Vagina (tissue), 2 donors: ENCODE data around the gene SLC49A3. TPM values are rescaled to one million over a fixed set of nuclear protein-coding genes. Genes with fewer than 3 reads are reported as not detected.
A peak's percentile ranks its signal among the peaks of the same experiment; 100 is the strongest.

Experiments used
- DNase-seq, 2 donors: peaks; one replicate each; pipeline ENCODE4 v3.0.0-alpha.2; 2017; ENCODE audit errors: extremely low spot score in 2 of 2
- H3K27ac ChIP-seq: fragments of 200-600 bp; sonication (generic); one replicate; pipeline ENCODE4 v1.5.1; 2019
- H3K27me3 ChIP-seq: fragments of 200-600 bp; sonication (generic); one replicate; pipeline ENCODE4 v1.5.1; 2019
- H3K36me3 ChIP-seq, 2 donors: fragments of 200-600 bp; sonication (generic); one replicate each; pipeline ENCODE4 v1.5.1; 2017 to 2019
- H3K4me1 ChIP-seq: fragments of 200-600 bp; sonication (generic); one replicate; pipeline ENCODE4 v1.5.1; 2019
- H3K4me3 ChIP-seq, 2 donors: fragments of 200-600 bp; sonication (generic); 1 replicate in 1 of 2; 2 replicates in 1 of 2; pipeline ENCODE4 v1.5.1; 2016 to 2019
- H3K9me3 ChIP-seq: fragments of 200-600 bp; sonication (generic); one replicate; pipeline ENCODE4 v1.5.1; 2019
- CTCF ChIP-seq, 3 experiments: fragments of 450-650 bp in 2 of 3; fragments of 200-600 bp in 1 of 3; sonication (generic) in 1 of 3; IDR thresholded peaks; one replicate each; pipeline ENCODE4 v1.5.1; 2017 to 2019; ENCODE audit warnings: antibody characterized with exemption in 3 of 3, mild to moderate bottlenecking in 2 of 3, moderate library complexity in 2 of 3
- POLR2A ChIP-seq, 2 donors: fragments of 450-650 bp; IDR thresholded peaks; one replicate each; pipeline ENCODE4 v1.6.1; 2017; ENCODE audit warnings: antibody characterized with exemption in 2 of 2, mild to moderate bottlenecking in 2 of 2, moderate library complexity in 2 of 2
- POLR2AphosphoS5 ChIP-seq, 2 donors: sonication (generic); formaldehyde crosslinking; IDR thresholded peaks; one replicate each; pipeline ENCODE4 v1.9.0; 2017; ENCODE audit warnings: antibody characterized with exemption in 2 of 2, mild to moderate bottlenecking in 2 of 2, low read depth in 1 of 2; ENCODE audit not compliant: insufficient read depth in 1 of 2
- intact Hi-C: fragments of 100-400 bp; cut with DNase I; formaldehyde crosslinking; loops from one replicate; pipeline ENCODE4 v1.15.1; 2023
- total RNA-seq: library from RNA; depleted of rRNA; stranded (reverse); fragments of >200 nt; gene quantifications from one replicate; pipeline ENCODE4 v1.2.3, GENCODE V29; 2016

SLC49A3 gene
- total RNA-seq, 1 donor from 2014 or later, result 11.0 TPM

GRCh38 chr4:704971-705277 is 16.0 kb upstream of the SLC49A3 start:
- peaks cover 39% of the 10 kb centered on the region for H3K4me1 ChIP-seq
- H3K9me3 ChIP-seq, result no peaks in the 10 kb centered on the region
- H3K36me3 ChIP-seq, result no peaks in the 10 kb centered on the region
- H3K4me3 ChIP-seq, result peak overlapping the region; percentile 81 to 98
- intact Hi-C loops, result loop anchor here (2.0 kb wide), 1 partner anchor 30 kb away; the partner anchor contains the start of genes ATP5ME and MYL5
- H3K27ac ChIP-seq, result peak overlapping the region; percentile 90
- no peak for DNase-seq
- TF ChIP-seq POLR2AphosphoS5 (IDR thresholded peaks at IDR 0.05; ENCODE audit: insufficient read depth in 1 of 2, low read depth in 1 of 2) (no peak), CTCF (IDR thresholded peaks at IDR 0.05) (no peak), POLR2A (IDR thresholded peaks at IDR 0.05) (no peak)
- no peaks in the 10 kb centered on the region for H3K27me3 ChIP-seq

- H3K27me3 ChIP-seq, result no peaks in the 10 kb centered on the region
- intact Hi-C loops, result loop anchor here (2.0 kb wide), 1 partner anchor 30 kb away; the partner anchor contains the start of genes ATP5ME and MYL5
- TF ChIP-seq POLR2AphosphoS5 (IDR thresholded peaks at IDR 0.05; ENCODE audit: insufficient read depth in 1 of 2, low read depth in 1 of 2) (no peak), POLR2A (IDR thresholded peaks at IDR 0.05) (no peak), CTCF (IDR thresholded peaks at IDR 0.05) (no peak)
- no peak overlapping the region for H3K4me3 ChIP-seq
- H3K4me1 ChIP-seq, result peaks cover 33% of the 10 kb centered on the region
- no peaks in the 10 kb centered on the region for H3K36me3 ChIP-seq
- H3K27ac ChIP-seq, result no peak overlapping the region
- no peak for DNase-seq
- H3K9me3 ChIP-seq, result no peaks in the 10 kb centered on the region
These were observed 15.4 kb upstream of the SLC49A3 start for GRCh38 chr4:704198-704891.

- intact Hi-C loops, result loop anchor here (2.0 kb wide), 1 partner anchor 29 kb away; the partner anchor contains the start of genes ATP5ME and MYL5
- no peak for DNase-seq
- H3K4me1 ChIP-seq, result peaks cover 25% of the 10 kb centered on the region
These were observed 14.6 kb upstream of the SLC49A3 start for GRCh38 chr4:703336-704197.

GRCh38 chr4:702618-703048 is 13.7 kb upstream of the SLC49A3 start:
- Histone ChIP-seq H3K27me3 (no peaks in the 10 kb centered on the region), H3K27ac (no peak overlapping the region), H3K36me3 (no peaks in the 10 kb centered on the region), H3K9me3 (no peaks in the 10 kb centered on the region), H3K4me1 (peaks cover 17% of the 10 kb centered on the region), H3K4me3 (no peak overlapping the region)
- DNase-seq, result no peak
- intact Hi-C loops, result no loop called here
- no peak for TF ChIP-seq POLR2AphosphoS5 (IDR thresholded peaks at IDR 0.05; ENCODE audit: insufficient read depth in 1 of 2, low read depth in 1 of 2)
- no peak for TF ChIP-seq CTCF (IDR thresholded peaks at IDR 0.05)
- TF ChIP-seq POLR2A (IDR thresholded peaks at IDR 0.05), result no peak

More at GRCh38 chr4:703336-704197, 14.6 kb upstream of the SLC49A3 start:
- H3K27me3 ChIP-seq, result no peaks in the 10 kb centered on the region
- no peak overlapping the region for H3K27ac ChIP-seq
- no peak overlapping the region for H3K4me3 ChIP-seq
- H3K36me3 ChIP-seq, result no peaks in the 10 kb centered on the region
- TF ChIP-seq CTCF (IDR thresholded peaks at IDR 0.05) (no peak), POLR2A (IDR thresholded peaks at IDR 0.05) (no peak), POLR2AphosphoS5 (IDR thresholded peaks at IDR 0.05; ENCODE audit: insufficient read depth in 1 of 2, low read depth in 1 of 2) (no peak)
- no peaks in the 10 kb centered on the region for H3K9me3 ChIP-seq
